Limb (tissue), 2 donors: Measurements from ENCODE around the gene ATP11A.
A peak's percentile ranks its signal among the peaks of the same experiment; 100 is the strongest.

ENCODE experiments used
- DNase-seq, 2 donors: peaks; one replicate each; pipeline ENCODE4 v3.0.0-alpha.2; 2016; ENCODE audit errors: extremely low spot score in 2 of 2

Gene ATP11A

DNA sequence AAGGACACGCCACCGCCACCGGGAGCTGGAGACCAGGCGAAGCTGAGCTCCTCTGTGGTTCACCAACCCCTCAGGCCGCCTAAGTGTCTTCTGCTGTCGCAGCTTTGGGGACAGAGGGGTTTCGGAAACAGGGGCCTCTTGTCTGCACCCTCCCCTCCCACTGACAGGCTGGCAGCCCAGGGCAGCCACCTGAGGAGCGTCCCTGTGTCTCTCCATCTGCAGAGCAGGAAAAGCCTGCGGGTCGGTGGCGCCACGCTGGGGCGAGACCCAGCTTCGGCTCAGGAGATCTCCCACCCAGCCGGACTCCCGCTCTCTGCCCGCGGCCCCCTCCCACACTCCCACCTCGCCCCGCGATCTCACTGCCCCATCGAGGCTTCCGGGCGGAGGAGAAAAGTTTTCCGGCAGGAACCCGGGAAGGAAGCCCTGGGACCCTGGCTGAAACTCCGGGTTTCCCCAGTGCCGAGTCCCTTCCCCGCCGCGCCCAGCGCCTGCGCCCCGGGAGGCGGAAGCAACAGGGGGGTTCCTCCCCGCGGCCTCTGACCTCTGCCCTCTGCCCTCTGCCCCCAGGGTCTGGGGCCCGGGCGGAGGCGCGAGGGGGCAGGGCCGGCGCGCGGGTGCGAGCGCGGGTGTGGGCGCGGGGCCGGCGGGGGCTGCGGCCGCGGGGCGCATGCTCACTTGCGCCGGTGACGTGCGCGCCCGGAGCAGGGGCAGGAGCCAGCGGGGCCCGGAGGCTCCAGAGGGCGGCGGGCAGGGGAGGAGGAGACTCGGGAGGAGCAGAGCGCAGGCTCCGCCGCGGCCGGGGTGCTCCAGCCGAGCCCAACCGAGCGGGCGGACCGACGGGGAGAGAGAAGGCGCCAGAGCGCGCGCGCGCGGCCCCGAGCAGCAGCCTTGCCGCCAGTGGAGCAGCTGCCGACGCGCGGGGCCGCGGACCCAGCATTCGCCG is at the start of gene ATP11A:
ATP11A (plus strand) TSS at position 736 of the 943 bp plus-strand sequence. CDS start 379 bp downstream, outside the sequence.
- peak; percentile 91 to 93 for DNase-seq

GRCh38 chr13:112641456-112642089 is 48.3 kb upstream of the ATP11A start:
- no peak for DNase-seq

DNA sequence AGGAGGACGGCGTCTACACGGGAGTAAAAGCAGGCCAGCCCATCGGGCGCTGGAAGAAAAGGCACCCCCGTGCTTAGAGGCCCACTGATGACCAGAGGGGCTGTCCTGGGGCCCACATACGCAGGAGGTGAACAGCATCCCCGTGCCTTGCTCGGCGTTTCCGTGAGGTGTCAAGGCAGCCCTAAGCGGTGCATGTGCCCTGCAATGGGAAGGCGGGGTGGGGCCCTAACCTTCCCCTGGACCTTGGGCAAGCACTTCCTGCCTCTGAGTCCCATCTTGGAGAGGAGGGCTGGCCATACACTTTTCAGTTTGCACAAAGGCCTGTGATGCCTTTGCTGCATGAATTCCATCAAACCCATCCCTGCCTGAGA is 47.8 kb upstream of the ATP11A start:
- no peak for DNase-seq

DNA sequence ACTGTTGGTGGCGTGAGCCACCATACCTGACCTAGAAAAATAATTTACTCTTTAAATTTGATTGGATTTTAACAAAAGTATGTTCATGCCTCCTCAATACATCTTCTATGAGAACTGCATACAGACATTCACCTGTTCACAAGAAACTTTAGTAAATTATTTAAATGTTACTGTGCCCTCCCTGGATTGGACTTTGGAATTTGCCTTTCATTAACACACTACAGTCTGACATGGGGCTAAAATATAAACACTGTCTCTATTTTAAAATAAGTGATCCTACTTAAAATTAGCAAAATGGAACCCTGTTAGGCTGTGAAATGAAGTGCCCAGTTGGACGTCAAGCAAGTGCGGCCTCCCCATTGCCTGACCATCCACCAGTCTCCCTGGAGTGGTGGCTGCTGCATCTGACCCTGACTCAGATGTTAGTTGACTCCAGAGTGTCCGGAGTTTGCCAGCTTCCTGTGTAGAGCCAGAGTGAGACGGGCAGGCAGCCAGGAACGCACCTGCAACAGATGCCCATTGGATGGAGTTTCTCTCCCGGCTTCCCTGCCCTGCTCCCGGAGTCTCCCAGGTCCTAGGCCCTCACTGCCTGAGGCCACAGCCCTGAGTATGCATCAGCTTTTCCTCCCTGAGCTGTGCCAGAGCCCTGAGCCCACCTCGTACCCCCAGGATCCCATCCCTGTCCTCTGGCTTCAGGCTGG is 45.9 kb upstream of the ATP11A start:
- no peak for DNase-seq

- DNase-seq: no peak
These were observed 44.4 kb upstream of the ATP11A start for GRCh38 chr13:112645327-112645914.

- DNase-seq: no peak
These were observed 42.6 kb upstream of the ATP11A start for GRCh38 chr13:112647256-112647655.

- no peak for DNase-seq
These were observed 41.7 kb upstream of the ATP11A start for GRCh38 chr13:112648101-112648500.

- DNase-seq: no peak
These were observed 40.7 kb upstream of the ATP11A start for GRCh38 chr13:112648966-112649690.

DNA sequence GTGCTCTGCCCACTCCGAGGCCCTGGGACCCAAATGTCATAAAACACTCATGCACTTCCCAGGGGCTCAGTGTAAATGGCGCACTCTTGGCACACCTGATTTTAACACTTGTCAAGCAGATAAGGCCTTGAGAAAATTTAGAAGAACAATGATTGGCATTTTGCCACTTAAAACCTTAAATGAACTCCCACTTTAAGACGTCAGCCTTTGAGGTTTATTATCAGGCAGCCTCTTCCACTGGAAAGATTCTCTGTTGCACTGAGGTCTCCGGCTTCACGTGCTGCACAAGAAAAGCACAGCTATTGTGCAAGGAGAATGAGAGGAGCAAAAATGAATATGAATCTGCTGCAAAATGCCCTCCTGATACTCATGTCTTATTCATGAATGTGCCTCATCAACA is 38.5 kb upstream of the ATP11A start:
- DNase-seq: no peak

DNA sequence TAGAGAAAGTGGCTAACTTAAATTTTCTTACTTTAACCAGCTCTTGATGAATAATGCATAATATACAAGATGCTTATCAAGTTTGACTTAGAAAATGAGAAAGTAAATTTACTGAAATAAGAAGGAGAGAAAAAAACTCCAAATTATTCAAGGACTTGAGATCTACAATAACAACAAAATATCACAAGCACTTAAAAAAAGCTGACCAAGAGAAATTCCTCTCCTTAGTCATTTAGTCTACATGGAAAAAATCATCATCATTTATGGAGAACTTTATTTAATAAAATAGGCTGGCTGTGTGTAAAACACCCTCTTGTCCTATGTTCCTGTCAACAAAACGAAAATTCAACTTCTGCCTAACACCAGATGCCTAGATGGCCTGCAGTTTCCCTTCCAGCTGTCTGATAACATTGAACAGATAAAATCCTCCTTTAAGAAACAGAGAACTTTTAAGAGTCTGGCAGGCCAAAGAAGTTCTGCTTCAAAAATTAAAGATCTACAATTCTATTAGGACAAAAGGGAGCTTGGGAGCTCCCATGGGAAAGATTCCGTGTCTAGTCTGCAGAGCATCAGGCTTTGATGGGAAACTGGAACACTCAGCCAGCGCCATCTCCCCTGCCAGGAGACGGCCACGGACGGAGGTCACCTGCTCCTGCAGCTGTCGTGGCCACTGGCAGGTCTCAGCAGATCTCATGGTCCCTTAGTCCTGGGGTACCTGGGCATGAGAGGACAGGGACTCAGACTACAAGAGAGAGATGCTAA is 37.9 kb upstream of the ATP11A start:
- no peak for DNase-seq

DNA sequence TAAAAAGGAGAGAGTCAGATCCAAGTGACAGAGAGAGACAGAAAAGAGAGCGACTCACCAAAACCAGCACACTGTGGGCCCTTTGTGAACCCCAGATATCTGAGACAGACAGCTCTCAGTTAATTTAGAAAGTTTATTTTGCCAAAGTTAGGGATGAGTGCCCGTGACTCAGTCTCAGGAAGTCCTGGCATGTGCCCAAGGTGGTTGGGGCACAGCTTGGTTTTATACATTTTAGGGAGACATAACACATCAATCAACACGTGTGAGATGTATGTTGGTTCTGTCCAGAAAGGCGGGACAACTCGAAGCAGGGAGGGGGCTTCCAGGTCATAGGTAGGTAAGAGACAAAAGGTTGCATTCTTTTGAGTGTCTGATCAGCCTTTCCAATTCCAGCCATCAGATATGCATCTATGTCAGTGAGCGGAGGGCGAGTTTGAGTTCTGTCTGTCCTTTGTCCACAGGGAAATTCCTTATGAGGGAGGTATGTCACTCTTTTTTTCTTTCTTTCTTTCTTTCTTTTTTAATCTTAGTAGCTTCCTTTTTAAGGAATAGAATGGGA is 37.2 kb upstream of the ATP11A start:
- no peak for DNase-seq

GRCh38 chr13:112653071-112653470 is 36.8 kb upstream of the ATP11A start:
- peak in 1 of 2 donors; percentile 63 for DNase-seq

GRCh38 chr13:112655913-112656312 is 33.9 kb upstream of the ATP11A start:
- DNase-seq: no peak

GRCh38 chr13:112657850-112658445 is 31.9 kb upstream of the ATP11A start:
- DNase-seq: peak; percentile 67 to 69

DNA sequence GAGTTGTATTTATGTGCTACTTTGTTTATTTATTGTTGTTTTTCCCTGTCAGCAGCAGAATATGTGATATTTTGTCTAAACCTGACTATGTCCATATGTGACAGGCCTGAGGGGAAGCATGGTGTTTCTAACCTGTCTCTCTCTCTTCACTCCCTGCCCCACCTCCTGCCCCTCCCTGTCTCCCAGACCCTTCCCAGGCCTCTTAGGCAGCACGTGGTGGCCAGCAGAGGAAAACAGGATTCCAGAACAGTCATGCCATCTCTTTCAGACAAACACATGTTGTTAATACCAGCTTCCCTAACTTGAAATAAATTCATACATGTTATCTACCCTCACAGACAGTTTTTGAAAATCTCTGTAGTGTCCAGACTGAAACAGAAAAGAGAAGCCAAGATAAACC is 31.0 kb upstream of the ATP11A start:
- DNase-seq: no peak

GRCh38 chr13:112661291-112661690 is 28.5 kb upstream of the ATP11A start:
- no peak for DNase-seq

DNA sequence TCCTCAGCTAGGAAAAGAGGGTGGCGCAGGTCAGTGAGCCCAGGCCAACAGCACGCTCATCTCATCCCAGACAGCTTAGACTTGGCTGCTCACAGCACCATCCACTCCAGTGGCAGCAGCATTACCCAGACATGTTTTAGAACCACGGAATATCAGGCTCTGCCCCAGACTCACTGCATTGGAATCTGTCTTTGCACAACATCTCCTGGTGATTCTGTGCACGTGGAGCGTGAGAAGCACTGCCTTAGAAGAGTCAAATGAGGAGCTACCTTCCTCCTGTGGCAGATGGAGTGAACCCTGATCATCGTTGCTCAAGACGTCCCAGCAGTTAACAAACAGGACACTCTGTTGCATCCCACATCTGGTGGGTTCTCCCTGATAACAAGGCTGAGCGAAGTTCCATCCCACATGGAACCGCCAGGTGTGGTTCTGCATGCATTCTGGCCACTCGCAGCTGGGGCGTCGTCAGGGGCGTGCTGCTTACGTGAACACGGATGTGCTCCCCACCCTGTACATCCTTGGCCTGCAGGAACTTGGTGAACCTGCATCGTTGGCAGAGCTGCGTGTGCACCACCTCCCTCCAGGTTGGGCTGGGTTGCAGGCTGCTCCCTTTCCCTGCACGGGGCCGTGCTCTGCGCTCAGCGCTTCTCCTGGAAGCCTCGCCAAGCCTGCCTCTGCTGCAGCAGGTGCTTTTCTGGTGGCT is 25.2 kb upstream of the ATP11A start:
- DNase-seq: no peak

- no peak for DNase-seq
These were observed 20.9 kb upstream of the ATP11A start for GRCh38 chr13:112668924-112669323.
